PC-3 (cell line): Measurements from ENCODE around the gene SIDT1.

ENCODE experiments used
- CTCF ChIP-seq: fragments of 300-600 bp; sonication (generic); conservative IDR thresholded peaks from 2 replicates; pipeline ENCODE4 v1.5.1; 2017; ENCODE audit warnings: antibody characterized with exemption, low read depth, mild to moderate bottlenecking, low read length
- EZH2 ChIP-seq: fragments of 300-600 bp; sonication (generic); IDR thresholded peaks from one replicate; pipeline ENCODE4 v1.6.1; 2017; ENCODE audit warnings: antibody characterized with exemption, mild to moderate bottlenecking, low read length; ENCODE audit not compliant: unreplicated experiment
- EZH2phosphoT487 ChIP-seq: fragments of 300-600 bp; sonication (generic); IDR thresholded peaks from 2 replicates; pipeline ENCODE4 v1.6.1; 2018; ENCODE audit warnings: mild to moderate bottlenecking, antibody characterized with exemption, low read length, borderline replicate concordance

GRCh38 chr3:113643583-113643982, 111.2 kb downstream of the SIDT1 start:
- TF ChIP-seq CTCF: no peak
- TF ChIP-seq EZH2: no peak
- no peak for TF ChIP-seq EZH2phosphoT487
